PC-9 (cell line): ENCODE measurements around the gene COL27A1.

Experiments used
- EZH2 ChIP-seq: fragments of 200-600 bp; sonication (generic); IDR thresholded peaks from 2 replicates; pipeline ENCODE4 v1.8.0; 2017; ENCODE audit warnings: antibody characterized with exemption, low read depth
- TF ChIP-seq, protein P1 (sequence below): fragments of 200-600 bp; sonication (generic); conservative IDR thresholded peaks from 2 replicates; pipeline ENCODE4 v1.6.1; 2017; ENCODE audit warnings: mixed run types, antibody characterized with exemption, mild to moderate bottlenecking, moderate library complexity

DNA sequence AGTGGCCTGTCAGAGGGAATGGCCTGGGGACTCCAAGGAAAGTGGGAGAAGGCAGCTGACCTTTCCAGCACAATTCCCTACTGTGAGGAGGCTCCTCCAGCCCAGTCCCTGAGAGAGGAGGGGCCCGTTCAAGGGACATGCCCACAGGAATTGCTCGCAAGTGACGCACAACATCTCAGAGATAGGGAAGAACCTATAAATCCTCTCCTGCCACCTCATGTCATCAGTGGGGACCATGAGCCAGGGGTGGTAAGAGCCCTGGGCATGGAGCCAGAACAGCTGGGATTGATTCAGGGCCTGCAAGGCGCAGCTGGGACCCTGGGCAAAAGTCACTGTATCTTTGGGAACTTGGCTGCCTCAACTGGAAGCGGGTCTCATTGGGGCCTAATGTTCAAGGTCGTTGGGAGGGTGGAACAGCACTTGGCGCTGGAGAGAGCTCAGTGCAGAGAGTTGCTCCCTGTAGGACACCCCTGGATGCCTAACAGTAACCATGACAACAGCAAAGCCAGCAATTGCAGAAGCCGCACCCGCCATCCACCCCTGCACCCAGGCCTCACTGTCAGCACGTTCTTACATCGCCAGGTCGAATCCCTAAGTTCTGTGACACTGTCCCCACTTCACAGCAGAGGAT is 126.3 kb downstream of the COL27A1 start:
- TF ChIP-seq, protein P1, sequence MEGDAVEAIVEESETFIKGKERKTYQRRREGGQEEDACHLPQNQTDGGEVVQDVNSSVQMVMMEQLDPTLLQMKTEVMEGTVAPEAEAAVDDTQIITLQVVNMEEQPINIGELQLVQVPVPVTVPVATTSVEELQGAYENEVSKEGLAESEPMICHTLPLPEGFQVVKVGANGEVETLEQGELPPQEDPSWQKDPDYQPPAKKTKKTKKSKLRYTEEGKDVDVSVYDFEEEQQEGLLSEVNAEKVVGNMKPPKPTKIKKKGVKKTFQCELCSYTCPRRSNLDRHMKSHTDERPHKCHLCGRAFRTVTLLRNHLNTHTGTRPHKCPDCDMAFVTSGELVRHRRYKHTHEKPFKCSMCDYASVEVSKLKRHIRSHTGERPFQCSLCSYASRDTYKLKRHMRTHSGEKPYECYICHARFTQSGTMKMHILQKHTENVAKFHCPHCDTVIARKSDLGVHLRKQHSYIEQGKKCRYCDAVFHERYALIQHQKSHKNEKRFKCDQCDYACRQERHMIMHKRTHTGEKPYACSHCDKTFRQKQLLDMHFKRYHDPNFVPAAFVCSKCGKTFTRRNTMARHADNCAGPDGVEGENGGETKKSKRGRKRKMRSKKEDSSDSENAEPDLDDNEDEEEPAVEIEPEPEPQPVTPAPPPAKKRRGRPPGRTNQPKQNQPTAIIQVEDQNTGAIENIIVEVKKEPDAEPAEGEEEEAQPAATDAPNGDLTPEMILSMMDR: no peak
- no peak for TF ChIP-seq EZH2
